Measurements from ENCODE around the gene GEN1.
"Not testable (repeated sequence)": the region's sequence is repeated elsewhere in the genome, so short reads cannot be mapped to it uniquely, and the experiment has no call there.

The GEN1 gene

DNA sequence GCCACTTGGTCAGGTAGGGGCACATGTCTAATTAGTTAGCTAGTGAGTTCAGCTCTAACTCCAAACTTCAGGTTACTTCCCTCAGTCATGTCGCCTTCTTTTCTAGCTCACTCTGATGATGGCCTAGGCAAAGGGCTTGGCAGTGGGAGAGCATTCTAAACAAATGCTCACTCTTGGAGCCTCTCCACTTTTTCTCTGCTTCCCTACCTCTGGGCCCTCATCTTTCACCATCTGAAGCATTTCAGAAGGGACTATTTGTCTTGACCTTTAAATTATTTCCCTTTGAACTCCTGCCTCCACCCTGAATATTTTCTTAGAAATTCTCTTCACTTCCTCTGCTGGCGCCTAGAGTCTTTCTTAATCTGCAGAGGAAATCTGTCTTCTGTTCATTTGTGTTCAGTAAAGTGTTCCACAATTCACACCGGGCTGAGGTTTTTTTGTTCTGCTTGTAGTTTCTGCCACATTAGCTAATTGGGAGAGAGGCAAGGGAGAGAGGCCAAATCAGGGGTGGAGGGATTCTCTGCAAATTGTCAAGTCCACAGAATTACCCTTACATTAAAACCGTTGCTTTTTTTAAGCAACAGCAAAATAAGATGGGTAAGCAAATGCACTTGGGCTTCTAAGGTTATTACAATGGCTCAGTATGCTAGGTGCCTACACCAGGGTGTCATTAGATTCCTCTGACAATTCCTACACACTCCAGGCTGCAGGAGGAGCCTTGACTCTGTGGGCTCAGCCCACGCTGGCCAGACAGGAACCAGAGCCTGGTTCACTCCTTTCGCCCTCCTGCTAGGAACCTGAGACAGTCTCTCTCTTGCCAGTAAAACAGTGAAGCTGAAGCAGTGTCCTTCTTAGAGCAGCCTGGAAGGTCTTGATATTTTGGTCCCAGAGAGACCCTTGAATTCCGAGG is 67.9 kb downstream of the GEN1 start:
- H3K4me3 ChIP-seq (ENCODE audit: low read length), result no peak overlapping the region
- no peak for DNase-seq (ENCODE audit: low read depth)
- TF ChIP-seq, protein P1, sequence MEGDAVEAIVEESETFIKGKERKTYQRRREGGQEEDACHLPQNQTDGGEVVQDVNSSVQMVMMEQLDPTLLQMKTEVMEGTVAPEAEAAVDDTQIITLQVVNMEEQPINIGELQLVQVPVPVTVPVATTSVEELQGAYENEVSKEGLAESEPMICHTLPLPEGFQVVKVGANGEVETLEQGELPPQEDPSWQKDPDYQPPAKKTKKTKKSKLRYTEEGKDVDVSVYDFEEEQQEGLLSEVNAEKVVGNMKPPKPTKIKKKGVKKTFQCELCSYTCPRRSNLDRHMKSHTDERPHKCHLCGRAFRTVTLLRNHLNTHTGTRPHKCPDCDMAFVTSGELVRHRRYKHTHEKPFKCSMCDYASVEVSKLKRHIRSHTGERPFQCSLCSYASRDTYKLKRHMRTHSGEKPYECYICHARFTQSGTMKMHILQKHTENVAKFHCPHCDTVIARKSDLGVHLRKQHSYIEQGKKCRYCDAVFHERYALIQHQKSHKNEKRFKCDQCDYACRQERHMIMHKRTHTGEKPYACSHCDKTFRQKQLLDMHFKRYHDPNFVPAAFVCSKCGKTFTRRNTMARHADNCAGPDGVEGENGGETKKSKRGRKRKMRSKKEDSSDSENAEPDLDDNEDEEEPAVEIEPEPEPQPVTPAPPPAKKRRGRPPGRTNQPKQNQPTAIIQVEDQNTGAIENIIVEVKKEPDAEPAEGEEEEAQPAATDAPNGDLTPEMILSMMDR (IDR thresholded peaks at IDR 0.05; ENCODE audit: insufficient read depth, low read depth, low read length, missing control alignments), result no peak

DNA sequence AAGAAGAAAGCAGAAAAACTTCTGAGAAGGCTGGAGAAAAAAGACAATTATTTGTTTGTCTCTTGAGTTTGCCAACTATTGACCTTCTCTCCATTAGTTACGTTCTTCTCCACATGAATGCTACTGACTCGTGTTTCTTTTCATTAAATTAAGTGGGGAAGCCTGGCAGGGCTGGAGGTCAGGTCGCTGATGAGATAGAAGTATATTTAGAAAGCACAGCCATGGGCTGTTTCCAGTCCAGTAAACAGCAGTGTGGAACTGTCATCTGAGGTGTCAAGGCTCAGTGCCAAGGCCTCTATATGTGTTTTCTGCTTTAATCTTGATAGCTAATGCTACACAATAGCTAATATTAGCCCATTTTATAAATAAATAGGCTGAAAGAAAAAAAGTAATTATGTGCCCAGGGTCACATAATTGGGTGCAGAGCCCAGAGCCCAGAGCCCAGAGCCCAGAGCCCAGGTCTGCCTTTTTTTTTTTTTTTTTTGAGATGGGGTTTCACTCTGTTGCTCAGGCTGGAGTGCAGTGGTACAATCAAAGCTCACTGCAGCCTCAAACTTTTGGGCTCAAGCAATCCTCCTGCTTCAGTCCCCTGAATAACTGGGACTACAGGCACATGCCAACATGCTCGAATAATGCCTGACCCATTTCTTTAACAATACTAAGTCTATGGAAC is 68.6 kb downstream of the GEN1 start:
- no peak overlapping the region for H3K4me3 ChIP-seq (ENCODE audit: low read length)
- DNase-seq (ENCODE audit: low read depth), result no peak
- TF ChIP-seq, protein P1 (IDR thresholded peaks at IDR 0.05; ENCODE audit: insufficient read depth, low read depth, low read length, missing control alignments), result no peak

DNA sequence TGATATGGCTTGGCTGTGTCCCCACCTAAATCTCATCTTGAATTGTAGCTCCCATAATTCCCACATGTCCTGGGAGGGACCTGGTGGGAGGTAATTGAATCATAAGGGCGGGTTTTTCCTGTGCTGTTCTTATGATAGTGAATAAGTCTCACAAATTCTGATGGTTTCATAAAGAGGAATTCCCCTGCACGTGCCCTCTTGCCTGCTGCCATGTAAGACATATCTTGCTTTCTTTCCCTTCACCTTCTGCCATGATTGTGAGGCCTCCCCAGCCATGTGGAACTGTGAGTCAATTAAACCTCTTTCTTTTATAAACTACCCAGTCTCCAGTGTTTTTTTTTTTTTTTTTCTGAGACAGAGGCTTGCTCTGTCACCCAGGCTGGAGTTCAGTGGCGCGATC is 69.7 kb downstream of the GEN1 start:
- DNase-seq (ENCODE audit: low read depth), result peak; percentile 47
- H3K4me3 ChIP-seq (ENCODE audit: low read length), result not testable (repeated sequence)

DNA sequence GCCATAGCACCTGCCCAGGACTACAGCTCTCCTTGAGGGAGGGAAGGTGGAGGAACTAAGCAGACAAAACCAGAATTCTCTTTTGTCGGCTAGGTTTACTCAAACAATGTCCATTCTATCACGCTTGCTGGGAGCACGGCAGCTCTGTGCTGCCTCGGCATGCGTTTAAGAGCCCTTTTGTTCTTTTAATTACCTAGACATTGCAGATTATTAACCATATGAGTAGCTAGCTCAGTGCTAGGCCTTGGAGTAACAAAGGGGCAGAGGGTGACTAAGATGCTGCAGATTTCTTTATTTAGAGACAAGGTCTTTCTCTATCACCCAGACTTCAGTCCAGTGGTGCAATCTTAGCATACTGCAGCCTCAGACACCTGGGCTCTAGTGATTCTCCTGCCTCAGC is 73.4 kb downstream of the GEN1 start:
- no peak overlapping the region for H3K4me3 ChIP-seq (ENCODE audit: low read length)
- TF ChIP-seq, protein P1 (IDR thresholded peaks at IDR 0.05; ENCODE audit: insufficient read depth, low read depth, low read length, missing control alignments), result no peak
- DNase-seq (ENCODE audit: low read depth), result no peak

DNA sequence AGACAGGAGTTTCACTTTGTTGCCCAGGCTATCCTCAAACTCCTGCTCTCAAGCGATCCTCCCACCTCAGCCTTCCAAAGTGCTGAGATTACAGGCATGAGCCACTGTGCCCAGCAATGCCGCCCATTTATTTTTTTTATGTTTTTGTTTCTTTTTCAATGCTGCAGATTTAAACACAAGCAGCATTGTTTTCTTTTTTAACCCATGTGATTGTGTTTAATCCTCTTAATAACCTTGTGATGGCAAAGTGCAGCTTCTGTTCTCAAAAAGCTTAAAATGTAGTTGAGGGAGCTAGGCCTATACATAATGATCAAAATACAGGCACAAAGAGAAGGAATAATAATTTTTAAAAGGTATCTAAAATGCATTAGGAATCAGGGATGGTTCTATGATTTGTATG is 73.8 kb downstream of the GEN1 start:
- TF ChIP-seq, protein P1 (IDR thresholded peaks at IDR 0.05; ENCODE audit: insufficient read depth, low read depth, low read length, missing control alignments), result no peak
- H3K4me3 ChIP-seq (ENCODE audit: low read length), result no peak overlapping the region
- DNase-seq (ENCODE audit: low read depth), result no peak

DNA sequence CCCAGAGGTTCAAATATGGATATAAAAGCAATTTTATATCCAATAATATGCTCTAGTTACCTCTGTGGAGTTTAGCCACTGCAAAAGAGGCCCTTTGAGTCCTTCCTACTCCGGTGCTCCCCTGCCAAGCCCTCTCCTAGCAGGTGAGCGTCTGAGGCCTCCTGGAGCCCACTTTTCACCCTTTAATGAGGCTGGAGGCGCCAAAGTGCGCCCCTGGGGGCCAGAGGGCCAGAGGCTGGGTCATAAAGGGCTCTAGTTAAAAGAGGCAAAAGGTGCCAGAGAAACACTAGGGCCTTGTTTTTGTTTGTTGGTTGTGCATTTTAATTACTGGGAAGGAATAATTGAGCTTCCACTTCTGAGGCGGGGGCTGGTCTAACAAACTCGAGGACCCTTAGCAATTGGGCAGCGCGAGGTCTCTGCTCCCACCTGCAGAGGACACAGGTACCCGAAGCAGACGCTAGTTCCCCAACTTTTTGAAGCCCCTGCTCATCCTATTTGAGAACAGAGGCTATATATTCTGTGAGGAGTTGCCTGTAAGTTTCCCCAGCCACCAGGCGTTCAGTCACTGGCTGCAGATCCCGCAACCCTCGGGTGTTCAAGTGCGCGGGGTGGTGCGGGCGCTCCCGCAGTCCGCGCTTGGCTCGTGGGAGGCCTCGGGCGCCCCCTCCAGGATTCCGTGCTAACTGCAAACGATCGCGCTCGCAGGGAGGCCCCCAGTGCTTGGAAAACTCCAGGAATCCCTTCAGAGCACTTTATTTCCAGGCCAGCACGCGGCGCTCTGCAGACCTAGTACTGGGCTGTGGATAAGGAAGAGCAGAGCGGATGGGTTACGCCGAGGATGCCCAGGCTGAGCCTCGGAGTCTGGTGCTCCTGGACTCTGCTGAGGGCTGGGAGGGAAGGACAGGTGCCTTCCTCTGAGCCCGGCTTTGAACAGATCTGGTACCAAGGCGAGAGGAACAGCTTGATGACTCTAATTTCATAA is 76.4 kb downstream of the GEN1 start:
- peak overlapping the region; percentile 17 for H3K4me3 ChIP-seq (ENCODE audit: low read length)
- DNase-seq (ENCODE audit: low read depth), result peak; percentile 85
- TF ChIP-seq, protein P1 (IDR thresholded peaks at IDR 0.05; ENCODE audit: insufficient read depth, low read depth, low read length, missing control alignments), result peak; percentile 84

DNA sequence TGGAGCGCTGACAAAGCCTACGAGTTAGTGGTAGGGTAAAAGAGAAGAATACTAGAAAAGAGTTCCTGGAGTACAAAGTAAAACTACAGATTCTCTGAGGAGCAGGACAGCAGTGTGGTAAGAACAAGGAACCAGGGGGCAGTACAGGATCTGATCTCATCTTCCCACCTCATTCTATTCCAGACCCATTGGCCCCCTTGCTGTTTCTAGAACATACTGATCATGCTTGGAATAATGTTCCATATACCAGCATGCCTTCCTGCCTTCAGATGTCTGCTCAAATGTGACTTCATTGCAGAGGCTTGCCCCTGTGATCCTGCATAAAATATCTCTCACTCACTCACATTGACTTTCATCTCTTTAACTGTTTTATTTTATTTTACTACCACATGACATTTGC is 81.6 kb downstream of the GEN1 start:
- no peak for DNase-seq (ENCODE audit: low read depth)

More for the DNA sequence above, 81.6 kb downstream of the GEN1 start:
- H3K4me3 ChIP-seq (ENCODE audit: low read length), result no peak overlapping the region
- TF ChIP-seq, protein P1 (IDR thresholded peaks at IDR 0.05; ENCODE audit: insufficient read depth, low read depth, low read length, missing control alignments), result no peak

Measured in epithelial cell of esophagus (primary cell).